IMR-90 (cell line): ENCODE results near the gene STXBP6.

ENCODE experiments used
- FOS ChIP-seq: fragments of 150-350 bp; IDR thresholded peaks from 2 replicates; pipeline ENCODE4 v1.6.1; 2016; ENCODE audit warnings: low read depth, low read length
- MAFK ChIP-seq: IDR thresholded peaks from 2 replicates; pipeline ENCODE4 v1.6.1; 2012; ENCODE audit warnings: low read depth, low read length, improper control_type of control experiment
- MAZ ChIP-seq: IDR thresholded peaks from 2 replicates; pipeline ENCODE4 v1.6.1; 2012; ENCODE audit warnings: low read depth, mild to moderate bottlenecking, low read length, improper control_type of control experiment, moderate library complexity, borderline replicate concordance
- MXI1 ChIP-seq: IDR thresholded peaks from 2 replicates; pipeline ENCODE4 v1.6.1; 2012; ENCODE audit warnings: low read depth, mild to moderate bottlenecking, low read length, moderate library complexity, borderline replicate concordance
- POLR2A ChIP-seq: IDR thresholded peaks from 2 replicates; pipeline ENCODE4 v1.6.1; 2012; ENCODE audit warnings: mild to moderate bottlenecking, low read depth, low read length
- TF ChIP-seq, protein P1 (sequence below): conservative IDR thresholded peaks from 2 replicates; pipeline ENCODE4 v1.5.1; 2012; ENCODE audit warnings: mild to moderate bottlenecking, low read depth, low read length, improper control_type of control experiment

DNA sequence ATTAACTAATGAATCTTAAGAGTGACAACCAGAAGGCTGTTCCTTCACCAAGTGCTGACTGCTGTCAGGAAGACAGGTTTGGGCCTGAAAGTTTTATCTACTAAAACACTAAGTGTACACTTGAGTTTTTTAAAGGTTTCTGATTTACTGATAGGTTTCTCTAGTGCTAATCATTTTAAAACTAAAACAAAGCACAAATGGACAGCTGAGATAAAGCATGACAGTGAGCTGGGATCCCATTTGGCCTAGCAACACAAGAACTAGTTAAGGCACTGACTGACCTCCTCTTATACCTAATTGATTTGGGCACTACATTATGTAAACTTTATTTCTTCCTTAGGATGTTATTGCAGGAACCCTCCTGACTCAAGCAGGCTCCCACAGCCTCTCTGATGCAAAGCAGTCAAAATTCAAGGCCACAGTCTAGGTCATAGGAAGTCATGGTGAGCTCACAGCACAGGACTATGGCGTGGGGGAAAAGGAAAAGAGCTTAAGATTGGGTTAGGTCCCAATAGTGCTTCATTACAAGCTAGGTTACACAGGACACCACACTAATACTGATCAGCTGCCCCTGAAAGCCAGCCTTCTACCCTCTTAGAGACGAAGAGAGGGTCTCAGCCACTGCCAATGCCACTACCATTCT lies 3.5 kb downstream of the STXBP6 start:
- no peak for TF ChIP-seq MAFK
- no peak for TF ChIP-seq MAZ
- TF ChIP-seq, protein P1, sequence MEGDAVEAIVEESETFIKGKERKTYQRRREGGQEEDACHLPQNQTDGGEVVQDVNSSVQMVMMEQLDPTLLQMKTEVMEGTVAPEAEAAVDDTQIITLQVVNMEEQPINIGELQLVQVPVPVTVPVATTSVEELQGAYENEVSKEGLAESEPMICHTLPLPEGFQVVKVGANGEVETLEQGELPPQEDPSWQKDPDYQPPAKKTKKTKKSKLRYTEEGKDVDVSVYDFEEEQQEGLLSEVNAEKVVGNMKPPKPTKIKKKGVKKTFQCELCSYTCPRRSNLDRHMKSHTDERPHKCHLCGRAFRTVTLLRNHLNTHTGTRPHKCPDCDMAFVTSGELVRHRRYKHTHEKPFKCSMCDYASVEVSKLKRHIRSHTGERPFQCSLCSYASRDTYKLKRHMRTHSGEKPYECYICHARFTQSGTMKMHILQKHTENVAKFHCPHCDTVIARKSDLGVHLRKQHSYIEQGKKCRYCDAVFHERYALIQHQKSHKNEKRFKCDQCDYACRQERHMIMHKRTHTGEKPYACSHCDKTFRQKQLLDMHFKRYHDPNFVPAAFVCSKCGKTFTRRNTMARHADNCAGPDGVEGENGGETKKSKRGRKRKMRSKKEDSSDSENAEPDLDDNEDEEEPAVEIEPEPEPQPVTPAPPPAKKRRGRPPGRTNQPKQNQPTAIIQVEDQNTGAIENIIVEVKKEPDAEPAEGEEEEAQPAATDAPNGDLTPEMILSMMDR = no peak
- TF ChIP-seq POLR2A = no peak
- TF ChIP-seq MXI1 = no peak
- no peak for TF ChIP-seq FOS
